HepG2 (cell line): ENCODE measurements around the gene CCDC30. TPM values are rescaled to one million over a fixed set of nuclear protein-coding genes. Genes with fewer than 3 reads are reported as not detected.

Experiments
- ASH2L ChIP-seq: fragments of 300-600, 200-600 bp; sonication (generic); IDR thresholded peaks from 2 replicates; pipeline ENCODE4 v1.7.0; 2017; ENCODE audit warnings: low read depth, mild to moderate bottlenecking, moderate library complexity, mixed read lengths, low read length; ENCODE audit not compliant: insufficient read length
- ATF7-NPFF ChIP-seq: sonication (generic); formaldehyde crosslinking; IDR thresholded peaks from 2 replicates; pipeline ENCODE4 v1.8.1; 2023; ENCODE audit warnings: mild to moderate bottlenecking, low read depth, missing genetic modification reagents, moderate library complexity
- CHD2 ChIP-seq: IDR thresholded peaks from 2 replicates; pipeline ENCODE4 v1.6.1; 2011; ENCODE audit warnings: low read depth, low read length, improper control_type of control experiment
- ELF4 ChIP-seq: sonication (generic); formaldehyde crosslinking; IDR thresholded peaks from 2 replicates; pipeline ENCODE4 v1.5.0; 2020; ENCODE audit warnings: missing genetic modification reagents, mild to moderate bottlenecking, moderate library complexity, borderline replicate concordance
- IKZF1 ChIP-seq: fragments of 450-650 bp; IDR thresholded peaks from 2 replicates; pipeline ENCODE4 v1.7.1; 2016
- MAX ChIP-seq: IDR thresholded peaks from 2 replicates; pipeline ENCODE4 v1.6.1; 2012; ENCODE audit warnings: inconsistent platforms
- MTA3 ChIP-seq: sonication (generic); formaldehyde crosslinking; IDR thresholded peaks from 2 replicates; pipeline ENCODE4 v1.4.0; 2020; ENCODE audit warnings: missing genetic modification reagents
- PATZ1 ChIP-seq: sonication (generic); formaldehyde crosslinking; IDR thresholded peaks from 2 replicates; pipeline ENCODE4 v1.4.0; 2020; ENCODE audit warnings: missing genetic modification reagents
- POLR2G ChIP-seq: fragments of 200-400 bp; formaldehyde crosslinking; IDR thresholded peaks from 2 replicates; pipeline ENCODE4 v1.6.1; 2018; ENCODE audit warnings: mild to moderate bottlenecking, low read depth, low read length, moderate library complexity
- RFX1 ChIP-seq: fragments of 450-650 bp; IDR thresholded peaks from 2 replicates; pipeline ENCODE4 v1.6.1; 2017
- SNAPC5 ChIP-seq: sonication (generic); formaldehyde crosslinking; IDR thresholded peaks from 2 replicates; pipeline ENCODE4 v1.8.1; 2023; ENCODE audit warnings: mild to moderate bottlenecking, missing genetic modification reagents, borderline replicate concordance
- TCF7 ChIP-seq: sonication (generic); IDR thresholded peaks from 2 replicates; pipeline ENCODE4 v1.6.1; 2016; ENCODE audit warnings: antibody characterized with exemption, low read depth
- ZBTB37 ChIP-seq: sonication (generic); formaldehyde crosslinking; IDR thresholded peaks from 2 replicates; pipeline ENCODE4 v1.4.0; 2020; ENCODE audit warnings: mild to moderate bottlenecking, missing genetic modification reagents
- ZGPAT ChIP-seq: IDR thresholded peaks from 2 replicates; pipeline ENCODE4 v1.6.1; 2016; ENCODE audit warnings: mild to moderate bottlenecking
- ZMAT3 ChIP-seq: sonication (generic); formaldehyde crosslinking; conservative IDR thresholded peaks from 2 replicates; pipeline ENCODE4 v1.7.0; 2021; ENCODE audit warnings: missing genetic modification reagents
- ZNF329 ChIP-seq: sonication (generic); formaldehyde crosslinking; IDR thresholded peaks from 2 replicates; pipeline ENCODE4 v1.9.0; 2021; ENCODE audit warnings: low read depth, mild to moderate bottlenecking, missing genetic modification reagents
- ZNF331 ChIP-seq: sonication (generic); formaldehyde crosslinking; IDR thresholded peaks from 2 replicates; pipeline ENCODE4 v1.4.0; 2020; ENCODE audit warnings: missing genetic modification reagents
- ZNF557 ChIP-seq: sonication (generic); formaldehyde crosslinking; IDR thresholded peaks from 2 replicates; pipeline ENCODE4 v1.4.0; 2020; ENCODE audit warnings: missing genetic modification reagents
- ZNF570 ChIP-seq: sonication (generic); formaldehyde crosslinking; IDR thresholded peaks from 2 replicates; pipeline ENCODE4 v1.4.0; 2020; ENCODE audit warnings: mild to moderate bottlenecking, missing genetic modification reagents, borderline replicate concordance
- ZNF580 ChIP-seq: IDR thresholded peaks from 2 replicates; pipeline ENCODE4 v1.6.1; 2016; ENCODE audit warnings: low read depth, borderline replicate concordance
- ZNF615 ChIP-seq: sonication (generic); formaldehyde crosslinking; IDR thresholded peaks from 2 replicates; pipeline ENCODE4 v1.5.0; 2020; ENCODE audit warnings: mild to moderate bottlenecking, missing genetic modification reagents, borderline replicate concordance
- ZNF749 ChIP-seq: sonication (generic); formaldehyde crosslinking; IDR thresholded peaks from 2 replicates; pipeline ENCODE4 v1.8.0; 2022; ENCODE audit warnings: mild to moderate bottlenecking, missing genetic modification reagents, moderate library complexity, borderline replicate concordance
- ZNF839 ChIP-seq: sonication (generic); formaldehyde crosslinking; IDR thresholded peaks from 2 replicates; pipeline ENCODE4 v1.4.0; 2020; ENCODE audit warnings: missing genetic modification reagents, mild to moderate bottlenecking, borderline replicate concordance
- ZSCAN21 ChIP-seq: sonication (generic); formaldehyde crosslinking; IDR thresholded peaks from 2 replicates; pipeline ENCODE4 v1.8.0; 2022; ENCODE audit warnings: mild to moderate bottlenecking, missing genetic modification reagents, moderate library complexity, borderline replicate concordance
- ZSCAN25 ChIP-seq: sonication (generic); formaldehyde crosslinking; IDR thresholded peaks from 2 replicates; pipeline ENCODE4 v1.8.0; 2022; ENCODE audit warnings: mild to moderate bottlenecking, missing genetic modification reagents
- polyA plus RNA-seq, 8 experiments: library from polyadenylated mRNA; depleted of rRNA in 3 of 8; stranded (reverse) in 7 of 8; unstranded in 1 of 8; fragments of >200 nt; fragmentation: Illumina TruSeq in 4 of 8; extraction: Trizol in 4 of 8; gene quantifications; 2 replicates each; pipeline versions ENCODE4 v1.2.1 to v1.2.3, GENCODE V29; 2011 to 2016; ENCODE audit warnings: low read depth in 4 of 8, missing spikeins in 1 of 8, mixed read lengths in 1 of 8; ENCODE audit not compliant: insufficient read depth in 1 of 8
- total RNA-seq, 5 experiments: library from RNA; depleted of rRNA; stranded (reverse); fragments of >200 nt; fragmentation: Illumina TruSeq; extraction: Trizol; gene quantifications; 2 replicates each; pipeline ENCODE4 v1.2.3, GENCODE V29; 2016; ENCODE audit warnings: low read depth in 1 of 5

The CCDC30 gene
- total and polyA plus RNA-seq, 2 of the 13 experiments (the other 11 are each of a cell fraction or from before 2014, with no cell fraction given), result 0.25 to 0.77 TPM

- TF ChIP-seq ZNF557 (0 out of 2 replicates have a peak, but pooled peaks have one; percentile 26), ZNF839 (CRISPR knock-in tag) (peak; percentile 69; the same call in 1 of the 2 replicates), ZSCAN21 (CRISPR knock-in tag) (0 out of 2 replicates have a peak, but pooled peaks have one; percentile 20), ASH2L (peak; percentile 85), ZGPAT (CRISPR knock-in tag) (peak; percentile 74), POLR2G (peak; percentile 92), RFX1 (no peak), SNAPC5 (CRISPR knock-in tag) (no peak), ZNF749 (CRISPR knock-in tag) (no peak; the same call in 1 of the 2 replicates), MTA3 (CRISPR knock-in tag) (no peak), PATZ1 (CRISPR knock-in tag) (peak; percentile 40; the same call in 1 of the 2 replicates), ZNF570 (CRISPR knock-in tag) (no peak), IKZF1 (no peak), ZBTB37 (CRISPR knock-in tag) (no peak), CHD2 (peak; percentile 64; the same call in 1 of the 2 replicates), TCF7 (no peak), ZNF329 (CRISPR knock-in tag) (0 out of 2 replicates have a peak, but pooled peaks have one; percentile 41), ZMAT3 (peak; percentile 33; the same call in 1 of the 2 replicates), ZNF580 (CRISPR knock-in tag) (no peak), ATF7-NPFF (0 out of 2 replicates have a peak, but pooled peaks have one; percentile 49), ELF4 (CRISPR knock-in tag) (peak; percentile 73; the same call in 1 of the 2 replicates), ZSCAN25 (CRISPR knock-in tag) (peak; percentile 67; the same call in 1 of the 2 replicates), ZNF615 (CRISPR knock-in tag) (no peak), MAX (peak; percentile 96), ZNF331 (CRISPR knock-in tag) (peak; percentile 34; the same call in 1 of the 2 replicates)
These were observed 218.8 kb downstream of the CCDC30 start, which contains the start of gene YBX1 (continued) for GRCh38 chr1:42681741-42682483.
